Dermis blood vessel endothelial cell (primary cell): ENCODE measurements around the gene CDC42SE2. TPM values are rescaled to one million over a fixed set of nuclear protein-coding genes. Genes with fewer than 3 reads are reported as not detected.
"Not testable (repeated sequence)": the region's sequence is repeated elsewhere in the genome, so short reads cannot be mapped to it uniquely, and the experiment has no call there.

Experiments
- DNase-seq: peaks from one replicate; pipeline ENCODE4 v3.0.0; 2010
- total RNA-seq: library from RNA; depleted of rRNA; stranded (reverse); fragments of >200 nt; gene quantifications from 2 replicates; pipeline ENCODE4 v1.2.3, GENCODE V29; 2014

The CDC42SE2 gene
- total RNA-seq, 1 donor from 2014 or later, result 55.5 TPM

DNA sequence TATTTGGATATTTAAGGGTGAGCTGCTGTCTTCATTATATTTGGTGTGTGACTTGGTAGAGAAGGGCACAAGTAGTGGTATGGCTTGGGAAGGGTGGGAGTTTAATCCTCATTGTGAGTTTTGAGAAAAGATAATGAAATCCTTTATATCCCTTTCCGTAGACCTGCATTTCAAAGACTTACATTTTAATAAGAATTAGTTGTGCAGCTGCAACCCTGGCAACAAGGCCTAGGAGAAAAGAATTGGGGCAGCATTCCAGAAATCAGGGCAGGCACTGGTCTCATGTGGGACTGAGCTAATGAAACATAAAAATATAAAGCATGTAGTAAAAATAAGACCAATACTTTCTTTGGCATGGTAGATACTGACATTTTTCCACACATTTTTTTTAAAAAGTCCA is 60.5 kb downstream of the CDC42SE2 start:
- DNase-seq, result no peak

- DNase-seq, result peak; percentile 33
These were observed 64.9 kb downstream of the CDC42SE2 start for GRCh38 chr5:131328536-131329285.

DNA sequence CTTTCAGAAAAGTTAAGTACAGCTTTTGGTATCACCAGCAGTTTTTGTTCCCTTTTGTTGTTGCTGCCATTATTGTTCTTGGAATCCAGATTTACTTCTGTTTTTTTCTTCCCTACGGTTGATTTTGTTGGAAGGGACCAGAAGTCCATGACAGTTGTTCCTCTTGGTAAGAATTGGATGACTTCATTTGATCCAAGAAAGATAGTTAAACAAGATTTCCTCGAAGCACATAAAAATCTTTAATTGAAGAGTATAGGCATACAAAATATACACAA is 65.4 kb downstream of the CDC42SE2 start:
- no peak for DNase-seq

- no peak for DNase-seq
These were observed 66.2 kb downstream of the CDC42SE2 start for GRCh38 chr5:131330031-131330430.

DNA sequence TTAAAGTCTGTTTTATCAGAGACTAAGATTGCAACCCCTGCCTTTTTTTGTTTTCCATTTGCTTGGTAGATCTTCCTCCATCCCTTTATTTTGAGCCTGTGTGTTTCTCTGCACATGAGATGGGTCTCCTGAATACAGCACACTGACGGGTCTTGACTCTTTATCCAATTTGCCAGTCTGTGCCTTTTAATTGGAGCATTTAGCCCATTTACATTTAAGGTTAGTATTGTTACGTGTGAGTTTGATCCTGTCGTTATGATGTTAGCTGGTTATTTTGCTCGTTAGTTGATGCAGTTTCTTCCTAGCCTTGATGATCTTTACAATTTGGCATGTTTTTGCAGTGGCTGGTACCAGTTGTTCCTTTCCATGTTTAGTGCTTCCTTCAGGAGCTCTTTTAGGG is 71.9 kb downstream of the CDC42SE2 start:
- not testable (repeated sequence) for DNase-seq

DNA sequence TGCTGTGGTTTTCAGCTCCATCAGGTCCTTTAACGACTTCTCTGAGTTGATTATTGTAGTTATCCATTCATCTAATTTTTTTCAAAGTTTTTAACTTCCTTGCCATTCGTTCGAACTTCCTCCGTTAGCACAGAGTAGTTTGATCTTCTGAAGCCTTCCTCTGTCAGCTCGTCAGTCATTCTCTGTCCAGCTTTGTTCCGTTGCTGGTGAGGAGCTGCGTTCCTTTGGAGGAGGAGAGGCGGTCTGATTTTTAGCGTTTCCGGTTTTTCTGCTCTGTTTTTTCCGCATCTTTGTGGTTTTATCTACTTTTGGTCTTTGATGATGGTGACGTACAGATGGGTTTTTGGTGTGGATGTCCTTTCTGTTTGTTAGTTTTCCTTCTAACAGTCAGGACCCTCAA is 72.9 kb downstream of the CDC42SE2 start:
- DNase-seq, result not testable (repeated sequence)

DNA sequence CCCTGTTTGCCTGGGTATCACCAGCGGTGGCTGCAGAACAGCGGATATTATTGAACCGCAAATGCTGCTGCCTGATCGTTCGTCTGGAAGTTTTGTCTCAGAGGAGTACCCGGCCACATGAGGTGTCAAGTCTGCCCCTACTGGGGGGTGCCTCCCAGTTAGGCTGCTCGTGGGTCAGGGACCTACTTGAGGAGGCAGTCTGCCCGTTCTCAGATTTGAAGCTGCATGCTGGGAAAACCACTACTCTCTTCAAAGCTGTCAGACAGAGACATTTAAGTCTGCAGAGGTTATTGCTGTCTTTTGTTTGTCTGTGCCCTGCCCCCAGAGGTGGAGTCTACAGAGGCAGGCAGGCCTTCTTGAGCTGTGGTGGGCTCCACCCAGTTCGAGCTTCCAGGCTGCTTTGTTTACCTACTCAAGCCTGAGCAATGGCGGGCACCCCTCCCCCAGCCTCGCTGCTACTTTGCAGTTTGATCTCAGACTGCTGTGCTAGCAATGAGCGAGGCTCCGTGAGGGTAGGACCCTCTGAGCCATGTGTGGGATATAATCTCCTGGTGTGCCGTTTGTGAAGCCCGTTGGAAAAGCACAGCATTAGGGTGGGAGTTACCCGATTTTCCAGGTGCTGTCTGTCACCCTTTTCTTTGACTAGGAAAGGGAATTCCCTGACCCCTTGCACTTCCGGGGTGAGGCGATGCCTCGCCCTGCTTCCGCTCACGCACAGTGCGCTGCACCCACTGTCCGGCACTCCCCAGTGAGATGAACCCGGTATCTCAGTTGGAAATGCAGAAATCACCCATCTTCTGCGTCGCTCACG is 73.6 kb downstream of the CDC42SE2 start:
- DNase-seq, result not testable (repeated sequence)

DNA sequence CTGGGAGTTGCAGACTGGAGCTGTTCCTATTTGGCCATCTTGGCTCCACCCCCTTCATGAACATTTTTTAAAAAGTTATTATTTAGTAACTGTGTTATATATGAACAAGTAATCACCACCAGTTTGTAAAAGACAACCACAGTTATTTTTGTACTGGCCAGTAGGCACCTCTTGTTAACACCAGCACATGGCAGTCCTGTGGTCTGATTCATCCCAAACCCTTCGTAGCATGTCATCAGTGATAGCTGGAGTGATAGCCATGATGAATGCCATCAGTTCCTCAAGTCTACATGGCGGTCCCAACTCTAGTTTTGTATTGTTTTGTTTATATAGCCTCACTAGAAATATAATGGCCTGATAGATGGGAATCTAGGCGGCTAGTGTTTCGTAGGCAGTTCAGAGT is 74.2 kb downstream of the CDC42SE2 start:
- no peak for DNase-seq

- not testable (repeated sequence) for DNase-seq
These were observed 80.4 kb downstream of the CDC42SE2 start for GRCh38 chr5:131344288-131344687.

GRCh38 chr5:131346204-131346603 is 82.4 kb downstream of the CDC42SE2 start:
- not testable (repeated sequence) for DNase-seq

DNA sequence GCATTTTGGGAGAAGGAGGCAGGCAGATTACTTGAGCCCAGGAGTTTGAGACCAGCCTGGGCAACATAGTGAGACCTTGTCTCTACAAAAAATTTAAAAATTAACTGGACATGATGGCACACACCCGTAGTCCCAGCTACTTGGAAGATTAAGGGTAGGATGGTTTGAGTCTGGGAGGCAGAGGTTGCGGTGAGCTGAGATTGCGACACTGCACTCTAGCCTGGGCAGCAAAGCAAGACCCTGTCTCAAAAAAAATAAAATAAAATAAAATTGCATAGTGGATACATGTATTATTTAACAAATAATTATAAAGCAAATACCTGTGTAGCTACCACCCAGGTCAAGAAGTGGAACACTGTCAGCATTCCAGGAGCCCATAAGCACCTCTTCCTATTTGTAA is 90.1 kb downstream of the CDC42SE2 start:
- no peak for DNase-seq

- DNase-seq, result no peak
These were observed 92.2 kb downstream of the CDC42SE2 start for GRCh38 chr5:131355971-131356528.

GRCh38 chr5:131356619-131357018 is 92.8 kb downstream of the CDC42SE2 start:
- DNase-seq, result no peak

DNA sequence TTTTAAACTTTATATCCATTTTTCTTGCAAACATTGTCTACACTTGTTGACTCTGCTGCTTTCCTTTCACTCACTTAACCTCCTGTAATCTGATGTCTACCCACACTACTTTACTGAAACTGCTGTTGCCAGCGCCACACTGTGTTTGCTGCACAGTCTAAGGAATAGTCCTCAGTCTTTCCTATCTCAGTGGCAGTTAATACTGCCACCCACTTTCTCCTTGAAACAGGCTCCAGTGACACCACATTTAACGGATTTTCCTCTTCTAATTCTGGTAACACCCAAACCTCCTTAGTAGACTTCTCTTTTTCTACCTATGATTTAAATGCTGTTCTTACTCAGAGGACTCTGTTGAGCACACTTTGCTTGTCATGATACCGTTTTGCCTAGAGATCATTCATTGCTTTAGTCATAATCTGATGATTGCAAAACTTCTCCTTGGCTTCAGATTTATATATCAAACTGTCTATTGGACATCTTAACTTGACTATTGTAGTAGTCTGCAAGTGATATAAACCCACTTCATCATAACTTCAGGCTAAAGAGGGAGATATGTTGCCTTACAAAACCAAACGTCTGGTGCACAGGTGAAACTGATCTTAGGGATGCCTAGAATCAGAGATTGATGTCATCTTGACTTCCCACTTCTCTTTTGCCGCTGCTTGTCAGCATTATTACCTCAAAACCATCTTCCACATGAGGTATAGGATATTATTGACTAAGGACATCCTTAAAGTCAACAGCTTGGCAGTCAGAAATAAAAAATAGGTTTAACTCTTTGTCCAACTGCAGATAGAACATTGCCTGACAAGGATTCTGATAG is 94.1 kb downstream of the CDC42SE2 start:
- DNase-seq, result no peak

- no peak for DNase-seq
These were observed 97.9 kb downstream of the CDC42SE2 start for GRCh38 chr5:131361677-131362315.

DNA sequence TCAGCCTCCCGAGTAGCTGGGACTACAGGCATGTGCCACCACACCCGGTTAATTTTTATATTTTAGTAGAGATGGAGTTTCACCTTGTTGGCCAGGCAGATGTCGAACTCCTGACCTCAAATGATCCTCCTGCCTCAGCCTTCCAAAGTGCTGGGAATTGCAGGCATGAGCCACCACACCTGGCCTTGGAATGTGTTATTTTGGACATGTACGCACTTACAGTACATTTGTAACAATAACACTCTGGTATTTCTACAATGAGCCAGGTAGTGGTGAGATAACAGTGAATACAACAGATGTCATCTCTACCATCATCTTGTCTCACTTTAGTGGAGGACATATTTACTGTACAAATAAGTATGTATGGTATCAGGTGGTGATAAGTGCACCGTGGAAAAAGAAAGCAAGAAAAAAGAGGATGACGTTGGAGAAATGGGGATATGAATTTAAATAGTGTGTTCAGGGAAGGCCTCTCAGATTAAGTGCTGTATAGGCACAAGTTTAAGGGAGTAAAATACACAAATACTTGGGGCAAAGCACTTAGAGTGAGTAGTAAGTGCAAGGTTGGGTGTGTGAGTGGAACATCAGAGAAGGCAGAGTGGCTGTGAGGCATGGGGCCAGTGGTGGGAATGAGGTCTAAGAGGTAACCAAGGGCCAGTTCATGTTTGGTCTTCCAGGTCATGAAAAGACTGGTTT is 100.1 kb downstream of the CDC42SE2 start:
- no peak for DNase-seq

DNA sequence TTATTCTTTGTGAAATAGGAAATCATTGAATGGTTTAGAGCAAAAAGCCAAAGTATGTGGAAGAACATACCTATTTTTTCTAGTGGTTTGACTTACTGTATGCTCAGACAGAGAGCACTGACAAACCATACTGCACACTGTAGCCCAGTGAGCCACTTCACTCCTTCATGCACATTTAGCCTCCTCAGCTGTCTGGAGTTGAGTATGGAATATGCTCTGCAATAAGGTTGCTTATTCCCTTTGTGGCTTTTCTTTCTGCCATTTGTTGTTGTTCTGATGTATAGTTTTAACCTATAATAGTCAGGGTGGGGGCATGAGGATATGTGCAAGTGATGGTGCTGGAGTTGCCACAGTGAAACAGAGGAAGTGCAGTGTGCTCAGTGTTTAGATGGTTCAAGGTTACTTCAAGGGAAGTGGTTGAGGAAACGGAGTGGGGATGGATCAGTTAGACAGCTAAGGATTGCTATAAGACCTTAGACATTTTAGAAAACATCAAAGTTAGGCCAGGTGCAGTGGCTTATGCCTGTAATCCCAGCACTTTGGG is 100.7 kb downstream of the CDC42SE2 start:
- DNase-seq, result no peak

DNA sequence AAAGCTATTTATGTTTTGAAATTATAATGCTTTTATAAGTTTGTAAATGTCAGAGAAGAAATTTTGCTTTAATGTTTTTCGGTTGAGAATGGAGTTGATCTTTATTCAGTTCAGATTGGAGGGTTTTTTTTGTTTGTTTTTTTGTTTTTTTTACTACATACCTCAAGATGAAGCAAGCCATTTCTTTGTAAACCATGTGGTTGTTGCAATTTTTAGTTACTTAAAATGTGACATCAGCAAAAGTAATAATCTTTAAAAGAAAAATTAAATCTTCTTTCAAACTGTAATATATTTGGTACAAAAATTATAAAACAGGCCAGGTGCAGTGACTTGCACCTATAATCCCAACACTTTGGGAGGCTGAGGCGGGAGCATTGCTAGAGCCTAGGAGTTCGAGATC is 102.6 kb downstream of the CDC42SE2 start:
- no peak for DNase-seq

GRCh38 chr5:131367219-131367860 is 103.5 kb downstream of the CDC42SE2 start:
- DNase-seq, result no peak

DNA sequence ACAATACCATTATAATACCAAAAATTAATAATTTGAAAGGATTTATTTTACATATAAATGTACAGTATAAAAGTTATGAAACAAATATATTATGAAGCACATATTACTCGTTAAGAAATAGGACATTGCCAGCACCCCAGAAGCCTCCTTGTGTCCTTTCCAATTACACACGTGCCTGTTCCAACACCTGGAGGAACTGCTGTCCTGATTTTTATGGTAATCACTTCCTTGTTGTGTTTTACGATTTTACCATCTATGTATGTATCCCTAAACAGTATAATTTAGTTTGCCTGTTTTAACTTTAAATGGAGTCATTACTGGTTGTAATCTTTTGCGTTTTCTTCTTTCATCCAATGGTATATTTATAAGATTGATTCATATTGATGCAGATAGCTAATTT is 105.0 kb downstream of the CDC42SE2 start:
- DNase-seq, result no peak

GRCh38 chr5:131369558-131369957 is 105.7 kb downstream of the CDC42SE2 start:
- DNase-seq, result no peak
